Uterus (tissue), 2 donors: ENCODE results near the gene GATAD2B.

Experiments
- CTCF ChIP-seq, 4 experiments: fragments of 200-600 bp in 2 of 4; fragments of 450-650 bp in 2 of 4; sonication (generic) in 2 of 4; IDR thresholded peaks; one replicate each; pipeline ENCODE4 v1.5.1; 2016 to 2019; ENCODE audit warnings: antibody characterized with exemption in 4 of 4, mild to moderate bottlenecking in 2 of 4, moderate library complexity in 1 of 4
- POLR2A ChIP-seq, 2 donors: fragments of 450-650 bp; IDR thresholded peaks; one replicate each; pipeline ENCODE4 v1.6.1; 2016; ENCODE audit warnings: antibody characterized with exemption in 2 of 2, mild to moderate bottlenecking in 1 of 2, moderate library complexity in 1 of 2

- TF ChIP-seq CTCF (IDR thresholded peaks at IDR 0.05) (no peak), POLR2A (IDR thresholded peaks at IDR 0.05) (no peak)
Observed at GRCh38 chr1:153816283-153816889, 106.4 kb downstream of the GATAD2B start.
